Loucy (cell line): Measurements from ENCODE around the gene HOXA3.
A peak's percentile ranks its signal among the peaks of the same experiment; 100 is the strongest.

Experiments
- CTCF ChIP-seq: fragments of 200-600 bp; sonication (generic); conservative IDR thresholded peaks from 2 replicates; pipeline ENCODE4 v1.5.1; 2014; ENCODE audit warnings: mild to moderate bottlenecking, antibody characterized with exemption, low read length
- EZH2phosphoT487 ChIP-seq: fragments of 200-600 bp; IDR thresholded peaks from 2 replicates; pipeline ENCODE4 v1.6.1; 2018; ENCODE audit warnings: antibody characterized with exemption, mild to moderate bottlenecking, moderate library complexity, borderline replicate concordance

GRCh38 chr7:27168265-27168947, 16.0 kb upstream of the HOXA3 start:
- TF ChIP-seq CTCF (peak; percentile 39; the same call in 1 of the 2 replicates), EZH2phosphoT487 (no peak)
